Fibroblast of lung (primary cell): ENCODE results near the gene CNTN4.

Experiments
- EZH2 ChIP-seq: IDR thresholded peaks from 2 replicates; pipeline ENCODE4 v1.5.1; 2012; ENCODE audit warnings: low read length, control low read depth, mild to moderate bottlenecking; ENCODE audit errors: missing control alignments
- TF ChIP-seq, protein P1 (sequence below), 2 donors: IDR thresholded peaks in 1 of 2; conservative IDR thresholded peaks in 1 of 2; 1 replicate in 1 of 2; 2 replicates in 1 of 2; pipeline ENCODE4 v1.5.1; 2011 to 2012; ENCODE audit warnings: low read length in 2 of 2, control low read depth in 1 of 2, inconsistent platforms in 1 of 2, low read depth in 1 of 2, mild to moderate bottlenecking in 1 of 2

DNA sequence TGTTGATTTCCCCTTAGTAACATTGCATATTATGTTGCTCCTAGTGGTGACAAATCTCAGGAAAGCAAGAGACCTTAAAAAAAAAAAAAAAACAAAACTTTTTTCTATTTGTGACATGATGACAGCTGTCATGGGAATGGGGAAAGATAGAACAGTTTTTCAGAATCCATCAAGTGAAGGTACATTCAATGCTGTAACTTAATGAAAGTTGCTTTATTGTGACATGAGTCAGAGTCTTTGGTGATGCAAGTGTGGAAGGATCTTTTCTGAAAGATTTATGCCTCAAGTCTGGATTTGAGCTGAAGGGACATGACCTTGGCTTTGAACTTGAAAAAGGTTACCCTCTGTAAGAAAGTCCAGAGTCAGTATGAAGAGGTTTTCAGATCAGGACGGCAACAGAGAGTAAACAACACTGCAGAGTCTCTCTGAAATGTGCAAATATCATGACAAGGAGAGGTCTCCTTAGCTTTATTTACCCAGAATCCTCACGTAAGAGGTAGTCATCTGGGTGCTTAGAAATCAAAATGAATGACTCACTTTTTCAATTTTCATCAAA lies 424.7 kb downstream of the CNTN4 start:
- TF ChIP-seq, protein P1, sequence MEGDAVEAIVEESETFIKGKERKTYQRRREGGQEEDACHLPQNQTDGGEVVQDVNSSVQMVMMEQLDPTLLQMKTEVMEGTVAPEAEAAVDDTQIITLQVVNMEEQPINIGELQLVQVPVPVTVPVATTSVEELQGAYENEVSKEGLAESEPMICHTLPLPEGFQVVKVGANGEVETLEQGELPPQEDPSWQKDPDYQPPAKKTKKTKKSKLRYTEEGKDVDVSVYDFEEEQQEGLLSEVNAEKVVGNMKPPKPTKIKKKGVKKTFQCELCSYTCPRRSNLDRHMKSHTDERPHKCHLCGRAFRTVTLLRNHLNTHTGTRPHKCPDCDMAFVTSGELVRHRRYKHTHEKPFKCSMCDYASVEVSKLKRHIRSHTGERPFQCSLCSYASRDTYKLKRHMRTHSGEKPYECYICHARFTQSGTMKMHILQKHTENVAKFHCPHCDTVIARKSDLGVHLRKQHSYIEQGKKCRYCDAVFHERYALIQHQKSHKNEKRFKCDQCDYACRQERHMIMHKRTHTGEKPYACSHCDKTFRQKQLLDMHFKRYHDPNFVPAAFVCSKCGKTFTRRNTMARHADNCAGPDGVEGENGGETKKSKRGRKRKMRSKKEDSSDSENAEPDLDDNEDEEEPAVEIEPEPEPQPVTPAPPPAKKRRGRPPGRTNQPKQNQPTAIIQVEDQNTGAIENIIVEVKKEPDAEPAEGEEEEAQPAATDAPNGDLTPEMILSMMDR (conservative IDR thresholded peaks at IDR 0.05 in 1 of 2, IDR thresholded peaks at IDR 0.05 in 1 of 2; ENCODE audit: low read depth in 1 of 2, low read length in 2 of 2), result no peak
- TF ChIP-seq EZH2, result no peak
